GM12872 (cell line): ENCODE measurements around the gene EEIG2.

Experiments used
- CTCF ChIP-seq: IDR thresholded peaks from 3 replicates; pipeline ENCODE4 v1.5.1; 2011; ENCODE audit warnings: low read depth, mild to moderate bottlenecking, low read length, moderate library complexity; ENCODE audit not compliant: insufficient read depth

EEIG2 gene

GRCh38 chr1:108559215-108560186 is at the start of gene EEIG2:
Gene EEIG2, plus strand, starts transcription at chr1:108560100. Its CDS starts 329 bp downstream, at chr1:108560429.
- TF ChIP-seq CTCF, result peak; percentile 65

- TF ChIP-seq CTCF, result no peak
Observed at GRCh38 chr1:108511764-108512163, 48.1 kb upstream of the EEIG2 start.

- TF ChIP-seq CTCF, result peak; percentile 68
Observed at GRCh38 chr1:108512239-108513043, 47.5 kb upstream of the EEIG2 start.

- TF ChIP-seq CTCF, result no peak
Observed at GRCh38 chr1:108513044-108513415, 46.9 kb upstream of the EEIG2 start.

GRCh38 chr1:108521990-108522393 is 37.9 kb upstream of the EEIG2 start:
- no peak for TF ChIP-seq CTCF

GRCh38 chr1:108523829-108524228 is 36.1 kb upstream of the EEIG2 start:
- no peak for TF ChIP-seq CTCF

GRCh38 chr1:108524676-108525075 is 35.2 kb upstream of the EEIG2 start:
- no peak for TF ChIP-seq CTCF
